ENCODE results near the gene TMEM117.

The TMEM117 gene

DNA sequence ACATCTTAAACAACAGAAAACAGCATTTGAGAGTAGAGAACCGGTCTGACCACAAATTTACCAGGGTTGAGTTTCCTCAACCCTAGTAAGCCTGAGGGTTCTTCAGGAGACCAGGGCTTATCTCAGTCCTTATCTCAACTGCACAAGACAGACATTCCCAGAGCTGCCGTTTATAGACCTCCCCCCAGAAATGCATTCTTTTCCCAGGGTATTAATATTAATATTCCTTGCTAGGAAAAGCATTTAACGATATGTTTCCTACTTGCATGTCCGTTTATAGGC lies 12.3 kb downstream of the TMEM117 start:
- Histone ChIP-seq H3K9ac (no peak overlapping the region), H3K4me2 (ENCODE audit: low read length) (no peak overlapping the region), H3K27me3 (ENCODE audit: control insufficient read depth, insufficient read depth, low read length) (no peaks in the 10 kb centered on the region), H3K9me3 (ENCODE audit: control insufficient read depth, low read length) (no peaks in the 10 kb centered on the region), H3K36me3 (ENCODE audit: control insufficient read depth, insufficient read depth, low read length) (no peaks in the 10 kb centered on the region), H3K4me3 (ENCODE audit: low read depth, low read length) (no peak overlapping the region), H2AFZ (no peak overlapping the region), H3K79me2 (no peaks in the 10 kb centered on the region), H3K4me1 (no peaks in the 10 kb centered on the region), H3K27ac (no peak overlapping the region)
- TF ChIP-seq, protein P1, sequence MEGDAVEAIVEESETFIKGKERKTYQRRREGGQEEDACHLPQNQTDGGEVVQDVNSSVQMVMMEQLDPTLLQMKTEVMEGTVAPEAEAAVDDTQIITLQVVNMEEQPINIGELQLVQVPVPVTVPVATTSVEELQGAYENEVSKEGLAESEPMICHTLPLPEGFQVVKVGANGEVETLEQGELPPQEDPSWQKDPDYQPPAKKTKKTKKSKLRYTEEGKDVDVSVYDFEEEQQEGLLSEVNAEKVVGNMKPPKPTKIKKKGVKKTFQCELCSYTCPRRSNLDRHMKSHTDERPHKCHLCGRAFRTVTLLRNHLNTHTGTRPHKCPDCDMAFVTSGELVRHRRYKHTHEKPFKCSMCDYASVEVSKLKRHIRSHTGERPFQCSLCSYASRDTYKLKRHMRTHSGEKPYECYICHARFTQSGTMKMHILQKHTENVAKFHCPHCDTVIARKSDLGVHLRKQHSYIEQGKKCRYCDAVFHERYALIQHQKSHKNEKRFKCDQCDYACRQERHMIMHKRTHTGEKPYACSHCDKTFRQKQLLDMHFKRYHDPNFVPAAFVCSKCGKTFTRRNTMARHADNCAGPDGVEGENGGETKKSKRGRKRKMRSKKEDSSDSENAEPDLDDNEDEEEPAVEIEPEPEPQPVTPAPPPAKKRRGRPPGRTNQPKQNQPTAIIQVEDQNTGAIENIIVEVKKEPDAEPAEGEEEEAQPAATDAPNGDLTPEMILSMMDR (IDR thresholded peaks at IDR 0.05), result no peak

DNA sequence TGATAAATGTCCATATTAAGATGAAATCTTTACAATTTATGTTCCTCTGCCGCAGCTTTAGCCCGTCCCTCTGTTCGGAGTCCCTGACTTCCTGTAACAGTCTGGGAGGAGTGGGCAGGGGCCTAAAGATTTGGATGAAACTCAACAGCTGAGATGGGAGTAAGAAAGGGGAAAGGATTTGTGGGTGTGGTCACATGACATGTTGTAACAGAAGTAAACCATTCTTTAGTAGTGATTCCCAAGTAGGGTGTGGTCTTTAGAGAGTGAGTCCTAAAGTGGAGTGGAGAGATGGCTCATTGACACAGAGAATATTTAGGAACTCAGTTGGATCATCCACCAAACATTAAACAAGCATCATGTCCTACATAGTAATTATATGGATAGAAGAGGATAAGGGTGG lies 12.9 kb downstream of the TMEM117 start:
- H3K36me3 ChIP-seq (ENCODE audit: control insufficient read depth, insufficient read depth, low read length), result no peaks in the 10 kb centered on the region
- H3K4me3 ChIP-seq (ENCODE audit: low read depth, low read length), result no peak overlapping the region
- TF ChIP-seq, protein P1 (IDR thresholded peaks at IDR 0.05), result no peak
- no peak overlapping the region for H3K9ac ChIP-seq
- H3K4me1 ChIP-seq, result no peaks in the 10 kb centered on the region
- H3K79me2 ChIP-seq, result no peaks in the 10 kb centered on the region
- H3K4me2 ChIP-seq (ENCODE audit: low read length), result no peak overlapping the region
- no peaks in the 10 kb centered on the region for H3K27me3 ChIP-seq (ENCODE audit: control insufficient read depth, insufficient read depth, low read length)
- no peak overlapping the region for H3K27ac ChIP-seq
- H3K9me3 ChIP-seq (ENCODE audit: control insufficient read depth, low read length), result no peaks in the 10 kb centered on the region
- no peak overlapping the region for H2AFZ ChIP-seq

DNA sequence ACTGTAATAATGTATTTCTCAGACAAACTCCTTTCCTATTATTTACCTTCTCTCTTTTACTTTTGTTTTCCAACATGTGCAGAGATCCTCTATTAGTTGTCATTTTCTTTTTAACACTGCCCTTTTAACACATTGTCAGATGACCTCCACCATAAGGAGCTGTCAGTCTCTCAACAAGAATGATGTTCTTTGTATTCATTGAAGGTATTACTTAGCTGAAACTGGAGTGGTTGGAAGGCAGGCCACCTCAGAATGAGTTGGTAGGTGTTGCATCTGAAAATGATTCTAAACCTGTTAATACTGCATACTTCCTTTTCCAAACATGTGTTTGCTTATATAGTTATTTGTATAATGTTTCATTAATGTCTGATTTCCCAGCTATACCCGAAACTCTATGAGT lies 16.9 kb downstream of the TMEM117 start:
- Histone ChIP-seq H3K27me3 (ENCODE audit: control insufficient read depth, insufficient read depth, low read length) (no peaks in the 10 kb centered on the region), H3K36me3 (ENCODE audit: control insufficient read depth, insufficient read depth, low read length) (no peaks in the 10 kb centered on the region), H3K4me2 (ENCODE audit: low read length) (no peak overlapping the region), H2AFZ (no peak overlapping the region), H3K4me1 (no peaks in the 10 kb centered on the region), H3K79me2 (no peaks in the 10 kb centered on the region), H3K9me3 (ENCODE audit: control insufficient read depth, low read length) (no peaks in the 10 kb centered on the region), H3K9ac (no peak overlapping the region), H3K4me3 (ENCODE audit: low read depth, low read length) (no peak overlapping the region), H3K27ac (no peak overlapping the region)
- TF ChIP-seq, protein P1 (IDR thresholded peaks at IDR 0.05), result no peak

DNA sequence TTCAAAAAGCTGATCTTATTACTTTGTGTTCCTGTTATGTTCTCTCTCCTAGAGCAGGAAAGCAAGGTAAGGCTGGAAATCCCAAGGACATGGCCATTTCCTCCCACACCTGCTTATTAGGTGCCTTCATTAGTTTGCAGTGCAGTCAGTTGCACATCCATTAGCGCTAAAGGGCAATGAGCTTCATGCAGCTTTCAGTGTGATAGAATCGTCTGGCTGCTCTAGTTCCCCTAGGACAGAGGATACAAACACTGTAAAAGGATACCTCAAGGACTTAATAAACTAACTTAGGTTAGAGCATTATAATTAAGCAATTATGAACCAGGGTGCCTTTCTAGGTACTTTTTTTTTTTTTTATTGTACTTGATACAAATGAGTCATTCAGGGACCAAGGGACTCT lies 21.1 kb downstream of the TMEM117 start:
- Histone ChIP-seq H3K36me3 (ENCODE audit: control insufficient read depth, insufficient read depth, low read length) (no peaks in the 10 kb centered on the region), H3K79me2 (no peaks in the 10 kb centered on the region), H3K4me3 (ENCODE audit: low read depth, low read length) (no peak overlapping the region)

DNA sequence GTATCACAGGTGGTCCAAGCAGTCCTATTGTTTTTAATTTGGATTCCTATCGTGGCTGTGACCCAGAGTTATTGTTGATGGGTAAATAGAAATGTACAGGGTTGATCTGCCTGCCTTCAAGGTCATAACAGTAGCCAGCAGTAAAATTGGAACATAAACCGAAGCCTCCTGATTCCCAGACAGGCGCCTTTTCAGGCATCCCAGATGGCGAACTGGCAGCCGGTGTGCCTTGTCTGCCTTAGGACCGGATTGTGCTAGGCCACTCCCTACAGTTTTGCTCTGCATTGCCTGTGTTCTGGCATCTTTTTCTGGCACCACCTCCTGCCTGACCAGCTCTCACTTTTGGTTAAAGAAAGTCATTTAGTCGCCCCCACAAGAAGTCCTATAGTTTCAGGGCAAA lies 22.2 kb downstream of the TMEM117 start:
- H3K9ac ChIP-seq, result no peak overlapping the region
- TF ChIP-seq, protein P1 (IDR thresholded peaks at IDR 0.05), result no peak
- H2AFZ ChIP-seq, result peak overlapping the region; percentile 8
- no peaks in the 10 kb centered on the region for H3K79me2 ChIP-seq
- no peak overlapping the region for H3K4me3 ChIP-seq (ENCODE audit: low read depth, low read length)
- H3K9me3 ChIP-seq (ENCODE audit: control insufficient read depth, low read length), result no peaks in the 10 kb centered on the region
- no peaks in the 10 kb centered on the region for H3K4me1 ChIP-seq
- H3K27ac ChIP-seq, result no peak overlapping the region
- H3K27me3 ChIP-seq (ENCODE audit: control insufficient read depth, insufficient read depth, low read length), result no peaks in the 10 kb centered on the region
- no peaks in the 10 kb centered on the region for H3K36me3 ChIP-seq (ENCODE audit: control insufficient read depth, insufficient read depth, low read length)
- no peak overlapping the region for H3K4me2 ChIP-seq (ENCODE audit: low read length)

More for the DNA sequence above, 21.1 kb downstream of the TMEM117 start:
- no peaks in the 10 kb centered on the region for H3K9me3 ChIP-seq (ENCODE audit: control insufficient read depth, low read length)
- H3K27ac ChIP-seq, result no peak overlapping the region
- H3K27me3 ChIP-seq (ENCODE audit: control insufficient read depth, insufficient read depth, low read length), result no peaks in the 10 kb centered on the region
- no peaks in the 10 kb centered on the region for H3K4me1 ChIP-seq
- H2AFZ ChIP-seq, result no peak overlapping the region
- H3K9ac ChIP-seq, result no peak overlapping the region
- no peak overlapping the region for H3K4me2 ChIP-seq (ENCODE audit: low read length)
- TF ChIP-seq, protein P1 (IDR thresholded peaks at IDR 0.05), result no peak
